ENCODE results near the gene TOR3A. TPM values are rescaled to one million over a fixed set of nuclear protein-coding genes. Genes with fewer than 3 reads are reported as not detected.

The TOR3A gene
- total RNA-seq, 1 experiment from 2014 or later, result 27.0 TPM

DNA sequence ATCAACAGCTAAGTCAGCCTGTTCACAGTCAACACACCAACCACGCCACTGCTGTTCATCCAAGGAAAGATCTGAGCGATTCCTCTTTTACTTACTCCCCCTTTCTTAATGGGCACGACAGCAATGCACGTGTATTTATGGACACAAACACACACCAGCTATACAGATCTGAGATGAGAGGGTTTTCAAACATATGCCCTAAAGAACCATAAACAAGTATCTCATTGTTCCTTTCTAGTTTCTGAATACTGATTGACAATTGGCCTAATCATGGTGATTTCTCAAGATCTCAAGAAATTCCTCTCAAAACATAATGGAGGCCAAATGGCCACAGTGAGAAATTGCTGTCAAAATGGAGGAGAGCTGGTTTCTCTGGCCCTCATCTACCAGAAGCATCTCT is 18.0 kb downstream of the TOR3A start:
- CTCF ChIA-PET, result no interaction called here
- BruUV-seq (replicated peaks), result no TSS peak
- POLR2A ChIA-PET, result no interaction called here

DNA sequence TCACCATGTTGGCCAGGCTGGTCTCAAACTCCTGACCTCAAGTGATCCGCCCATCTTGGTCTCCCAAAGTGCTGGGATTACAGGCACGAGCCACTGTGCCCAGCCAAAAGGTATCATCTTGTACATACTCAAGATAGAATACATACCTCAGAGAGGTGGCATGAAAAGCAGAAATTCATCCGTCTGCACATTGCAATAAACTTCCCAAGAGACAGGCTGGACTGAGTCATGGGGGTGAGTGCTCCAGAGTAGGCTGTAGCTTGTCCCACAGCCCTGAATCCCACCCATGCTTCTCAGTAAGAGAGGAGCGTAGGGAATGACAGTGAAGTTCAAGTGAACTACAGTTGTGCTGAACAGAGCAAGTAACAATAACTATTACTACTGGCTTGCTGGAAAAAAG is 19.7 kb downstream of the TOR3A start:
- no peaks in the 10 kb centered on the region for H3K9me2 ChIP-seq (ENCODE audit: insufficient read depth)
- CTCF ChIA-PET, result no interaction called here
- H3K27ac ChIP-seq (ENCODE audit: low read depth, low read length), result no peak overlapping the region
- no peak overlapping the region for H3K4me2 ChIP-seq (ENCODE audit: low read length)
- POLR2A ChIA-PET, result no interaction called here
- no peaks in the 10 kb centered on the region for H3K4me1 ChIP-seq (ENCODE audit: control insufficient read depth in 1 of 2, insufficient read depth in 2 of 2, low read length in 2 of 2)
- no peaks in the 10 kb centered on the region for H3K9me3 ChIP-seq (ENCODE audit: control insufficient read depth in 1 of 2, insufficient read depth in 1 of 2, low read depth in 1 of 2, low read length in 2 of 2)
- peaks cover 5% of the 10 kb centered on the region; the same call in 1 of the 2 replicates for H3K79me2 ChIP-seq (ENCODE audit: insufficient read depth, low read length)
- H3K9ac ChIP-seq (ENCODE audit: low read length), result no peak overlapping the region
- H3K27me3 ChIP-seq (ENCODE audit: insufficient read depth, low read length), result no peaks in the 10 kb centered on the region
- H4K20me1 ChIP-seq (ENCODE audit: insufficient read depth), result no peaks in the 10 kb centered on the region
- no peak for DNase-seq (ENCODE audit: low read depth, low spot score)
- TF ChIP-seq SP1 (IDR thresholded peaks at IDR 0.05; ENCODE audit: low read depth) (no peak), CBX3 (IDR thresholded peaks at IDR 0.05; ENCODE audit: low read depth) (no peak), ELF1 (IDR thresholded peaks at IDR 0.05; ENCODE audit: borderline replicate concordance, low read depth) (no peak), EGR1 (IDR thresholded peaks at IDR 0.05; ENCODE audit: low read depth) (no peak), SIN3A (IDR thresholded peaks at IDR 0.05; ENCODE audit: low read depth) (no peak), YY1 (IDR thresholded peaks at IDR 0.05; ENCODE audit: extremely low read depth, insufficient replicate concordance, low read depth, low read length) (no peak), TCF7L2 (IDR thresholded peaks at IDR 0.05; ENCODE audit: borderline replicate concordance, extremely low read depth, insufficient read depth, insufficient read length) (no peak), ZNF274 (IDR thresholded peaks at IDR 0.05; ENCODE audit: low read depth, low read length) (no peak), ZFX (IDR thresholded peaks at IDR 0.05) (no peak), CEBPB (IDR thresholded peaks at IDR 0.05; ENCODE audit: low read depth) (no peak)
- TF ChIP-seq, protein P1, sequence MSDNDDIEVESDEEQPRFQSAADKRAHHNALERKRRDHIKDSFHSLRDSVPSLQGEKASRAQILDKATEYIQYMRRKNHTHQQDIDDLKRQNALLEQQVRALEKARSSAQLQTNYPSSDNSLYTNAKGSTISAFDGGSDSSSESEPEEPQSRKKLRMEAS (IDR thresholded peaks at IDR 0.05), result no peak
- TF ChIP-seq, protein P2, sequence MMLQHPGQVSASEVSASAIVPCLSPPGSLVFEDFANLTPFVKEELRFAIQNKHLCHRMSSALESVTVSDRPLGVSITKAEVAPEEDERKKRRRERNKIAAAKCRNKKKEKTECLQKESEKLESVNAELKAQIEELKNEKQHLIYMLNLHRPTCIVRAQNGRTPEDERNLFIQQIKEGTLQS (IDR thresholded peaks at IDR 0.05), result no peak
- H3K4me3 ChIP-seq (replicated peaks in 1 of 2; ENCODE audit: low read depth in 1 of 2, low read length in 2 of 2), result no peak overlapping the region
- no peak overlapping the region for H2AFZ ChIP-seq (ENCODE audit: low read depth, low read length, poor library complexity, severe bottlenecking)
- no peak for ATAC-seq
- RAD21 ChIA-PET (ENCODE audit: low non-redundant PET in 1 of 2, low total read pairs in 2 of 2, uncharacterized antibody in 2 of 2, unreplicated experiment in 2 of 2), result no interaction called here
- intact Hi-C loops (cut with micrococcal nuclease), result no loop called here
- no TSS peak for BruUV-seq (replicated peaks)
- peaks cover 0 to 7% of the 10 kb centered on the region in 2 experiments; a peak in 3 of 4 replicates for H3K36me3 ChIP-seq (ENCODE audit: control insufficient read depth in 1 of 2, insufficient read depth in 2 of 2, low read length in 2 of 2)

More for the DNA sequence above, 18.0 kb downstream of the TOR3A start:
- RAD21 ChIA-PET (ENCODE audit: low non-redundant PET in 1 of 2, low total read pairs in 2 of 2, uncharacterized antibody in 2 of 2, unreplicated experiment in 2 of 2), result no interaction called here
- no peak overlapping the region for H2AFZ ChIP-seq (ENCODE audit: low read depth, low read length, poor library complexity, severe bottlenecking)
- H3K27me3 ChIP-seq (ENCODE audit: insufficient read depth, low read length), result no peaks in the 10 kb centered on the region
- no peaks in the 10 kb centered on the region for H3K9me2 ChIP-seq (ENCODE audit: insufficient read depth)
- H3K4me1 ChIP-seq (ENCODE audit: control insufficient read depth in 1 of 2, insufficient read depth in 2 of 2, low read length in 2 of 2), result no peaks in the 10 kb centered on the region
- H3K27ac ChIP-seq (ENCODE audit: low read depth, low read length), result no peak overlapping the region
- TF ChIP-seq YY1 (IDR thresholded peaks at IDR 0.05; ENCODE audit: extremely low read depth, insufficient replicate concordance, low read depth, low read length) (no peak), EZH2 (IDR thresholded peaks at IDR 0.05) (no peak)
- no peak overlapping the region for H3K4me3 ChIP-seq (replicated peaks in 1 of 2; ENCODE audit: low read depth in 1 of 2, low read length in 2 of 2)
- ATAC-seq (no peak), DNase-seq (ENCODE audit: low read depth, low spot score) (no peak)
- H3K36me3 ChIP-seq (ENCODE audit: control insufficient read depth in 1 of 2, insufficient read depth in 2 of 2, low read length in 2 of 2), result peaks cover 0 to 13% of the 10 kb centered on the region in 2 experiments; a peak in 3 of 4 replicates
- no peak overlapping the region for H3K9ac ChIP-seq (ENCODE audit: low read length)
- H3K9me3 ChIP-seq (ENCODE audit: control insufficient read depth in 1 of 2, insufficient read depth in 1 of 2, low read depth in 1 of 2, low read length in 2 of 2), result no peaks in the 10 kb centered on the region
- peaks cover 5% of the 10 kb centered on the region; the same call in 1 of the 2 replicates for H3K79me2 ChIP-seq (ENCODE audit: insufficient read depth, low read length)
- intact Hi-C loops (cut with micrococcal nuclease), result no loop called here
- no peaks in the 10 kb centered on the region for H4K20me1 ChIP-seq (ENCODE audit: insufficient read depth)
- no peak overlapping the region for H3K4me2 ChIP-seq (ENCODE audit: low read length)

Measured in HCT116 (cell line).